Neural cell (in vitro differentiated cells): ENCODE measurements around the gene SYNRG. TPM values are rescaled to one million over a fixed set of nuclear protein-coding genes. Genes with fewer than 3 reads are reported as not detected.

Source experiments
- H2AFZ ChIP-seq: fragments of 200-600, 300-800 bp; sonication (generic), shearing (Covaris generic); 2 replicates; pipeline ENCODE4 v1.6.0; 2014; ENCODE audit warnings: low read depth, mild to moderate bottlenecking, antibody characterized with exemption, low read length, moderate library complexity
- H3F3A ChIP-seq: fragments of 200-600 bp; shearing (Covaris generic); 2 replicates; pipeline ENCODE4 v1.6.1; 2016; ENCODE audit warnings: mild to moderate bottlenecking, moderate library complexity, mixed read lengths, antibody characterized with exemption, low read length; ENCODE audit not compliant: insufficient read depth, poor library complexity, severe bottlenecking
- H3K27ac ChIP-seq: fragments of 200-600, 300-800 bp; sonication (generic), shearing (Covaris generic); 2 replicates; pipeline ENCODE4 v1.5.1; 2014; ENCODE audit warnings: mild to moderate bottlenecking, low read length, moderate library complexity
- H3K27me3 ChIP-seq: fragments of 300-800, 200-600 bp; sonication (generic), shearing (Covaris generic); 2 replicates; pipeline ENCODE4 v1.6.0; 2014; ENCODE audit warnings: mild to moderate bottlenecking, low read depth, low read length, moderate library complexity; ENCODE audit not compliant: insufficient read depth
- H3K36me3 ChIP-seq: fragments of 300-800, 200-600 bp; sonication (generic), shearing (Covaris generic); 2 replicates; pipeline ENCODE4 v1.5.1; 2014; ENCODE audit warnings: mild to moderate bottlenecking, antibody characterized with exemption, low read length, moderate library complexity; ENCODE audit not compliant: insufficient read depth
- H3K4me2 ChIP-seq: fragments of 300-800, 200-600 bp; sonication (generic), shearing (Covaris generic); 2 replicates; pipeline ENCODE4 v1.6.0; 2014; ENCODE audit warnings: mild to moderate bottlenecking, low read length
- H3K4me3 ChIP-seq: fragments of 300-800, 200-600 bp; sonication (generic), shearing (Covaris generic); 2 replicates; pipeline ENCODE4 v1.5.1; 2014; ENCODE audit warnings: mild to moderate bottlenecking, low read length, moderate library complexity
- H3K79me2 ChIP-seq: fragments of 200-600 bp; shearing (Covaris generic); replicated peaks from 2 replicates; pipeline ENCODE4 v1.6.0; 2014; ENCODE audit warnings: mild to moderate bottlenecking, low read length, moderate library complexity; ENCODE audit not compliant: insufficient read depth
- H3K9ac ChIP-seq: fragments of 300-800, 200-600 bp; sonication (generic), shearing (Covaris generic); 2 replicates; pipeline ENCODE4 v1.6.1; 2016; ENCODE audit warnings: mild to moderate bottlenecking, low read length, mixed read lengths
- H3K9me2 ChIP-seq: fragments of 200-600 bp; shearing (Covaris generic); 2 replicates; pipeline ENCODE4 v1.6.1; 2016; ENCODE audit warnings: mild to moderate bottlenecking, low read length, mixed read lengths; ENCODE audit not compliant: insufficient read depth
- H3K9me3 ChIP-seq: fragments of 200-600, 300-800 bp; sonication (generic), shearing (Covaris generic); 2 replicates; pipeline ENCODE4 v1.6.1; 2016; ENCODE audit warnings: mild to moderate bottlenecking, mixed run types, low read length, moderate library complexity, mixed read lengths
- H4K20me1 ChIP-seq: fragments of 200-600 bp; shearing (Covaris generic); 2 replicates; pipeline ENCODE4 v1.6.1; 2016; ENCODE audit warnings: mild to moderate bottlenecking, mixed run types; ENCODE audit not compliant: insufficient read depth
- EP300 ChIP-seq: fragments of 450-650 bp; conservative IDR thresholded peaks from 2 replicates; pipeline ENCODE4 v1.6.1; 2014; ENCODE audit warnings: antibody characterized with exemption, mild to moderate bottlenecking, moderate library complexity; ENCODE audit not compliant: poor library complexity, severe bottlenecking
- EZH2 ChIP-seq: fragments of 200-600, 300-800 bp; shearing (Covaris generic), sonication (generic); IDR thresholded peaks from 2 replicates; pipeline ENCODE4 v1.6.1; 2014; ENCODE audit warnings: antibody characterized with exemption, low read length, borderline replicate concordance, mild to moderate bottlenecking; ENCODE audit not compliant: insufficient read depth, poor library complexity, severe bottlenecking
- MXI1 ChIP-seq: fragments of 450-650 bp; conservative IDR thresholded peaks from 2 replicates; pipeline ENCODE4 v1.6.1; 2014; ENCODE audit warnings: antibody characterized with exemption, mild to moderate bottlenecking; ENCODE audit not compliant: poor library complexity, severe bottlenecking
- POLR2AphosphoS5 ChIP-seq: IDR thresholded peaks from 2 replicates; pipeline ENCODE4 v1.6.1; 2012
- RAD21 ChIP-seq: fragments of 450-650 bp; conservative IDR thresholded peaks from 2 replicates; pipeline ENCODE4 v1.6.1; 2014; ENCODE audit warnings: antibody characterized with exemption, mild to moderate bottlenecking, moderate library complexity
- REST ChIP-seq: IDR thresholded peaks from 2 replicates; pipeline ENCODE4 v1.6.1; 2012; ENCODE audit warnings: borderline replicate concordance
- SMC3 ChIP-seq: fragments of 450-650 bp; conservative IDR thresholded peaks from 2 replicates; pipeline ENCODE4 v1.6.1; 2014; ENCODE audit warnings: antibody characterized with exemption, mild to moderate bottlenecking, moderate library complexity; ENCODE audit not compliant: poor library complexity
- TAF1 ChIP-seq: IDR thresholded peaks from 2 replicates; pipeline ENCODE4 v1.6.1; 2012; ENCODE audit warnings: low read depth
- polyA plus RNA-seq: library from polyadenylated mRNA; depleted of rRNA; stranded (reverse); fragments of >200 nt; gene quantifications from 2 replicates; pipeline ENCODE4 v1.2.3, GENCODE V29; 2014
- small RNA-seq, 3 experiments: library from RNA; depleted of rRNA; stranded (forward); fragments of <200 nt; gene quantifications; one replicate each; pipeline ENCODE3, GENCODE V24; 2012
- TF ChIP-seq, protein P1 (sequence below): fragments of 450-650 bp; IDR thresholded peaks from 2 replicates; pipeline ENCODE4 v1.5.1; 2014; ENCODE audit warnings: antibody characterized with exemption, mild to moderate bottlenecking, moderate library complexity; ENCODE audit not compliant: poor library complexity, severe bottlenecking

SYNRG gene
- polyA plus RNA-seq, 1 donor from 2014 or later: 16.1 TPM

DNA sequence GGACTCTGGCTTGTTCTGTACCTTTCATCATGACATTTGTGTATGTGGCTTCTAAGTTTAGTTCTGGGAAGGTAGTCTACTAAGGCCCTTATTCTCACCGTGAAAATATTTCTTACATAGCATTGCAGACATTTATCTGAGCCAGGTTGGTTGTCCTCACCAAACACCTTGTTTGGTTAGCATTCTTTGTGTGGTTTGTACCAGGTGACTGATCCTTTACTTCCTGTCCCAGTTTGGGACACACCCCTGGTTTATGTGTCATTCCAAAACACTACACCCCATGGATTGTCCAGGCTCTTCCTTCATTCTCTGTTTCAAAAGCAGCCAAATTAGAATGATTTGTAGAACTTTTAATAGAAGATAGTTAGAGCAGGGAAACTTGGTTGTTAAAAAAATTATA lies 142.7 kb downstream of the SYNRG start:
- TF ChIP-seq RAD21 (no peak), EZH2 (no peak), POLR2AphosphoS5 (no peak), TAF1 (no peak), MXI1 (no peak)
- TF ChIP-seq, protein P1, sequence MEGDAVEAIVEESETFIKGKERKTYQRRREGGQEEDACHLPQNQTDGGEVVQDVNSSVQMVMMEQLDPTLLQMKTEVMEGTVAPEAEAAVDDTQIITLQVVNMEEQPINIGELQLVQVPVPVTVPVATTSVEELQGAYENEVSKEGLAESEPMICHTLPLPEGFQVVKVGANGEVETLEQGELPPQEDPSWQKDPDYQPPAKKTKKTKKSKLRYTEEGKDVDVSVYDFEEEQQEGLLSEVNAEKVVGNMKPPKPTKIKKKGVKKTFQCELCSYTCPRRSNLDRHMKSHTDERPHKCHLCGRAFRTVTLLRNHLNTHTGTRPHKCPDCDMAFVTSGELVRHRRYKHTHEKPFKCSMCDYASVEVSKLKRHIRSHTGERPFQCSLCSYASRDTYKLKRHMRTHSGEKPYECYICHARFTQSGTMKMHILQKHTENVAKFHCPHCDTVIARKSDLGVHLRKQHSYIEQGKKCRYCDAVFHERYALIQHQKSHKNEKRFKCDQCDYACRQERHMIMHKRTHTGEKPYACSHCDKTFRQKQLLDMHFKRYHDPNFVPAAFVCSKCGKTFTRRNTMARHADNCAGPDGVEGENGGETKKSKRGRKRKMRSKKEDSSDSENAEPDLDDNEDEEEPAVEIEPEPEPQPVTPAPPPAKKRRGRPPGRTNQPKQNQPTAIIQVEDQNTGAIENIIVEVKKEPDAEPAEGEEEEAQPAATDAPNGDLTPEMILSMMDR: no peak
- Histone ChIP-seq H3K9me3 (no peaks in the 10 kb centered on the region), H3K9ac (no peak overlapping the region), H3K4me3 (no peak overlapping the region), H4K20me1 (no peaks in the 10 kb centered on the region), H3K4me2 (no peak overlapping the region), H2AFZ (no peak overlapping the region), H3K79me2 (no peaks in the 10 kb centered on the region), H3K27me3 (no peaks in the 10 kb centered on the region), H3K36me3 (peaks cover 4% of the 10 kb centered on the region), H3F3A (no peaks in the 10 kb centered on the region), H3K9me2 (no peaks in the 10 kb centered on the region), H3K27ac (no peak overlapping the region)

GRCh38 chr17:37465069-37465616 lies 144.1 kb downstream of the SYNRG start:
- Histone ChIP-seq H3K79me2 (no peaks in the 10 kb centered on the region), H3K9ac (no peak overlapping the region), H3K4me2 (no peak overlapping the region), H3K9me2 (no peaks in the 10 kb centered on the region), H3K4me3 (no peak overlapping the region), H3F3A (no peaks in the 10 kb centered on the region), H3K9me3 (no peaks in the 10 kb centered on the region), H3K36me3 (peaks cover 4% of the 10 kb centered on the region), H3K27ac (no peak overlapping the region), H2AFZ (no peak overlapping the region), H3K27me3 (no peaks in the 10 kb centered on the region), H4K20me1 (no peaks in the 10 kb centered on the region)
- TF ChIP-seq, protein P1: no peak
- TF ChIP-seq EP300 (no peak), REST (no peak), SMC3 (no peak), POLR2AphosphoS5 (no peak), MXI1 (no peak), TAF1 (no peak), EZH2 (no peak), RAD21 (no peak)

Small RNA genes within 50 kb of the gene (small RNA-seq; reads per million reads assigned to genes)
- gene MIR378J: 0 reads per million in 3 experiments

Other genes starting within 250 kb of the SYNRG start
- gene C17orf78, start 233.4 kb downstream of the SYNRG start, polyA plus RNA-seq: not detected in 2 replicates
- gene ACACA, start 202.6 kb downstream of the SYNRG start, polyA plus RNA-seq: 38.4 and 41.7 TPM in 2 replicates
- 23.5 and 32.0 TPM in 2 replicates for gene TADA2A, start 202.5 kb downstream of the SYNRG start, polyA plus RNA-seq
- 19.7 and 20.9 TPM in 2 replicates for gene DUSP14, start 119.5 kb downstream of the SYNRG start, polyA plus RNA-seq
- gene DDX52, start 34.0 kb upstream of the SYNRG start, polyA plus RNA-seq: 29.7 and 33.5 TPM in 2 replicates
- not detected in 2 replicates for gene HNF1B, start 135.6 kb upstream of the SYNRG start, polyA plus RNA-seq